Measurements from ENCODE around the gene CCDC120. TPM values are rescaled to one million over a fixed set of nuclear protein-coding genes. Genes with fewer than 3 reads are reported as not detected.
A peak's percentile ranks its signal among the peaks of the same experiment; 100 is the strongest.

The CCDC120 gene
- total and polyA plus RNA-seq, 9 of the 15 experiments (the other 6 are each of a cell fraction or from before 2014, with no cell fraction given) = 0.13 to 3.6 (median 0.54) TPM

DNA sequence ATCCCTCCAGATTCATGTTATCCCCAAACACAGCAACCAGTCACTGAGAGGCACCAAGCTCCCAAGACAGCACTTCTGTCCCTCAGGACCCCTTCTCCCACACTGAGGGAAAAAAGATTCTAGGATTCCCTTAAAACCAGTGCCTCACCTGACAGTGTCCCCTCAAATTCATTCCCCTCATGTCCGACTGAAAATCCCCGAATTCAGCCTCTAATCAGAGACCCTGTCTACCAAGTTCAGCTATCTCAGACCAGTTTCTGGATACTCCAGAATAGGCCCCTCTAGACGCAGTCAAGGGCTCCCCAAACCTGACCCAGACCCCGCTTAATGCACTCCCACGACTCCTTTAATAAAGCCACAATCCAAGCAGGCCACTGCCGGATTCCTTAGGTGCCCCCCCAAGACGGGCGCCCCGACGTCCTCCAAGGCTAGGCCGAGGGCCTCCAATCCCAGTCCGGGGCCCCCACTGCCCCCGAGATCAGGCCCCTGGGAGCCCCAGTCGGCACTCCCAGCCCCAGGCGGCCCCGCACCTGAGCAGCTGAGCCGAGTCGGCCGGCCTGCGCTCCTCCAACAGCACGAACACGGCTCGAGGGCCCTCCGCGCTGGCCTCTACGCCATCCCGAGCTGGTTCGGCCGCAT is 16.1 kb upstream of the CCDC120 start (continued):
- TF ChIP-seq RCOR1 (IDR thresholded peaks at IDR 0.05; ENCODE audit: borderline replicate concordance in 1 of 2, low read depth in 2 of 2, low read length in 2 of 2) = no peak; a peak in 1 of 4 replicates
- TF ChIP-seq PHB (CRISPR knock-in tag; IDR thresholded peaks at IDR 0.05) = no peak
- no peak for TF ChIP-seq KLF16 (IDR thresholded peaks at IDR 0.05)
- no peak for TF ChIP-seq ZNF830 (CRISPR knock-in tag; IDR thresholded peaks at IDR 0.05)
- no peak for TF ChIP-seq NR2C2 (CRISPR knock-in tag; IDR thresholded peaks at IDR 0.05)
- TF ChIP-seq NR2C2 (tag; IDR thresholded peaks at IDR 0.05) = peak; percentile 3; the same call in 1 of the 2 replicates
- peak; percentile 46; the same call in 1 of the 2 replicates for TF ChIP-seq NCOA6 (IDR thresholded peaks at IDR 0.05)
- TF ChIP-seq, protein P1, sequence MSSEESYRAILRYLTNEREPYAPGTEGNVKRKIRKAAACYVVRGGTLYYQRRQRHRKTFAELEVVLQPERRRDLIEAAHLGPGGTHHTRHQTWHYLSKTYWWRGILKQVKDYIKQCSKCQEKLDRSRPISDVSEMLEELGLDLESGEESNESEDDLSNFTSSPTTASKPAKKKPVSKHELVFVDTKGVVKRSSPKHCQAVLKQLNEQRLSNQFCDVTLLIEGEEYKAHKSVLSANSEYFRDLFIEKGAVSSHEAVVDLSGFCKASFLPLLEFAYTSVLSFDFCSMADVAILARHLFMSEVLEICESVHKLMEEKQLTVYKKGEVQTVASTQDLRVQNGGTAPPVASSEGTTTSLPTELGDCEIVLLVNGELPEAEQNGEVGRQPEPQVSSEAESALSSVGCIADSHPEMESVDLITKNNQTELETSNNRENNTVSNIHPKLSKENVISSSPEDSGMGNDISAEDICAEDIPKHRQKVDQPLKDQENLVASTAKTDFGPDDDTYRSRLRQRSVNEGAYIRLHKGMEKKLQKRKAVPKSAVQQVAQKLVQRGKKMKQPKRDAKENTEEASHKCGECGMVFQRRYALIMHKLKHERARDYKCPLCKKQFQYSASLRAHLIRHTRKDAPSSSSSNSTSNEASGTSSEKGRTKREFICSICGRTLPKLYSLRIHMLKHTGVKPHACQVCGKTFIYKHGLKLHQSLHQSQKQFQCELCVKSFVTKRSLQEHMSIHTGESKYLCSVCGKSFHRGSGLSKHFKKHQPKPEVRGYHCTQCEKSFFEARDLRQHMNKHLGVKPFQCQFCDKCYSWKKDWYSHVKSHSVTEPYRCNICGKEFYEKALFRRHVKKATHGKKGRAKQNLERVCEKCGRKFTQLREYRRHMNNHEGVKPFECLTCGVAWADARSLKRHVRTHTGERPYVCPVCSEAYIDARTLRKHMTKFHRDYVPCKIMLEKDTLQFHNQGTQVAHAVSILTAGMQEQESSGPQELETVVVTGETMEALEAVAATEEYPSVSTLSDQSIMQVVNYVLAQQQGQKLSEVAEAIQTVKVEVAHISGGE (CRISPR knock-in tag; IDR thresholded peaks at IDR 0.05) = 0 out of 6 replicates have a peak, but pooled peaks of 1 of the 3 experiments have one; percentile 58
- TF ChIP-seq ELF1 (tag; IDR thresholded peaks at IDR 0.05) = no peak
- TF ChIP-seq CBFA2T2 (conservative IDR thresholded peaks at IDR 0.05) = no peak
- TF ChIP-seq ZFX (CRISPR knock-in tag; IDR thresholded peaks at IDR 0.05) = peak; percentile 86
- no peak for TF ChIP-seq POLR2AphosphoS5 (IDR thresholded peaks at IDR 0.05; ENCODE audit: control insufficient read depth, insufficient read depth, low read depth, low read length)
- no peak for TF ChIP-seq POLR2AphosphoS2 (IDR thresholded peaks at IDR 0.05; ENCODE audit: low read length)
- no peak for TF ChIP-seq SAP30 (IDR thresholded peaks at IDR 0.05; ENCODE audit: borderline replicate concordance, insufficient read depth, low read depth, low read length, poor library complexity, severe bottlenecking)
- no peak for TF ChIP-seq MBD2 (IDR thresholded peaks at IDR 0.05; ENCODE audit: borderline replicate concordance, low read depth)
